ENCODE results near the gene GOPC.

The GOPC gene

GRCh38 chr6:117525607-117526006 lies 76.7 kb downstream of the GOPC start:
- H3F3A ChIP-seq (ENCODE audit: control insufficient read depth, insufficient read depth), result no peaks in the 10 kb centered on the region
- no peak overlapping the region for H3K4me3 ChIP-seq (ENCODE audit: low read length)
- H3K36me3 ChIP-seq (ENCODE audit: control insufficient read depth, low read length), result no peaks in the 10 kb centered on the region
- H3K9me3 ChIP-seq (ENCODE audit: control insufficient read depth, insufficient read depth, low read length), result no peaks in the 10 kb centered on the region
- no peaks in the 10 kb centered on the region for H3K79me2 ChIP-seq (ENCODE audit: control insufficient read depth, low read length)
- H3K27me3 ChIP-seq (ENCODE audit: control insufficient read depth, low read length), result peaks cover 4% of the 10 kb centered on the region; the same call in 1 of the 2 replicates
- TF ChIP-seq CTCF (IDR thresholded peaks at IDR 0.05; ENCODE audit: low read depth, low read length, poor library complexity, severe bottlenecking), result no peak
- TF ChIP-seq EZH2phosphoT487 (IDR thresholded peaks at IDR 0.05; ENCODE audit: borderline replicate concordance, low read length), result no peak
- no peak overlapping the region for H3K27ac ChIP-seq (ENCODE audit: low read depth, low read length)
- no peaks in the 10 kb centered on the region for H3K4me1 ChIP-seq (ENCODE audit: control insufficient read depth, low read length)
- no peaks in the 10 kb centered on the region for H3K9me2 ChIP-seq (replicated peaks; ENCODE audit: control insufficient read depth, low read length)
- no peaks in the 10 kb centered on the region for H4K20me1 ChIP-seq (ENCODE audit: control insufficient read depth, insufficient read depth, low read depth, low read length)
- H3K4me2 ChIP-seq (ENCODE audit: low read length), result no peak overlapping the region

GRCh38 chr6:117521791-117522502 lies 80.4 kb downstream of the GOPC start:
- no peak for TF ChIP-seq CTCF (IDR thresholded peaks at IDR 0.05; ENCODE audit: low read depth, low read length, poor library complexity, severe bottlenecking)
- TF ChIP-seq EZH2phosphoT487 (IDR thresholded peaks at IDR 0.05; ENCODE audit: borderline replicate concordance, low read length), result no peak
- Histone ChIP-seq H3K9me2 (replicated peaks; ENCODE audit: control insufficient read depth, low read length) (no peaks in the 10 kb centered on the region), H3K27ac (ENCODE audit: low read depth, low read length) (no peak overlapping the region), H3F3A (ENCODE audit: control insufficient read depth, insufficient read depth) (no peaks in the 10 kb centered on the region), H4K20me1 (ENCODE audit: control insufficient read depth, insufficient read depth, low read depth, low read length) (no peaks in the 10 kb centered on the region), H3K79me2 (ENCODE audit: control insufficient read depth, low read length) (no peaks in the 10 kb centered on the region), H3K4me3 (ENCODE audit: low read length) (no peak overlapping the region), H3K4me2 (ENCODE audit: low read length) (no peak overlapping the region), H3K4me1 (ENCODE audit: control insufficient read depth, low read length) (no peaks in the 10 kb centered on the region), H3K36me3 (ENCODE audit: control insufficient read depth, low read length) (no peaks in the 10 kb centered on the region), H3K9me3 (ENCODE audit: control insufficient read depth, insufficient read depth, low read length) (no peaks in the 10 kb centered on the region), H3K27me3 (ENCODE audit: control insufficient read depth, low read length) (peaks cover 4% of the 10 kb centered on the region; the same call in 1 of the 2 replicates)

GRCh38 chr6:117520603-117521395 lies 81.5 kb downstream of the GOPC start:
- Histone ChIP-seq H3K9me2 (replicated peaks; ENCODE audit: control insufficient read depth, low read length) (no peaks in the 10 kb centered on the region), H3K9me3 (ENCODE audit: control insufficient read depth, insufficient read depth, low read length) (no peaks in the 10 kb centered on the region), H3K27ac (ENCODE audit: low read depth, low read length) (no peak overlapping the region), H3K36me3 (ENCODE audit: control insufficient read depth, low read length) (no peaks in the 10 kb centered on the region), H4K20me1 (ENCODE audit: control insufficient read depth, insufficient read depth, low read depth, low read length) (no peaks in the 10 kb centered on the region), H3K4me3 (ENCODE audit: low read length) (no peak overlapping the region), H3K79me2 (ENCODE audit: control insufficient read depth, low read length) (no peaks in the 10 kb centered on the region), H3K4me2 (ENCODE audit: low read length) (no peak overlapping the region), H3K27me3 (ENCODE audit: control insufficient read depth, low read length) (peaks cover 2% of the 10 kb centered on the region; the same call in 1 of the 2 replicates), H3K4me1 (ENCODE audit: control insufficient read depth, low read length) (no peaks in the 10 kb centered on the region), H3F3A (ENCODE audit: control insufficient read depth, insufficient read depth) (no peaks in the 10 kb centered on the region)
- TF ChIP-seq EZH2phosphoT487 (IDR thresholded peaks at IDR 0.05; ENCODE audit: borderline replicate concordance, low read length) (no peak), CTCF (IDR thresholded peaks at IDR 0.05; ENCODE audit: low read depth, low read length, poor library complexity, severe bottlenecking) (no peak)
